MG63 (cell line): ENCODE results near the gene ABL1. TPM values are rescaled to one million over a fixed set of nuclear protein-coding genes. Genes with fewer than 3 reads are reported as not detected.
"Not testable (repeated sequence)": the region's sequence is repeated elsewhere in the genome, so short reads cannot be mapped to it uniquely, and the experiment has no call there.

Experiments
- DNase-seq: peaks from one replicate; pipeline ENCODE4 v3.0.0-alpha.2; 2020
- H3K27me3 ChIP-seq: fragments of 250-450 bp; sonication (Bioruptor Pico); 2 replicates; pipeline ENCODE4 v1.5.1; 2020; ENCODE audit warnings: mild to moderate bottlenecking, moderate library complexity
- H3K36me3 ChIP-seq: fragments of 250-450 bp; sonication (Bioruptor Pico); 2 replicates; pipeline ENCODE4 v1.5.1; 2020; ENCODE audit warnings: mild to moderate bottlenecking, moderate library complexity
- H3K4me3 ChIP-seq: fragments of 250-450 bp; sonication (Bioruptor Pico); 2 replicates; pipeline ENCODE4 v1.5.1; 2020; ENCODE audit warnings: mild to moderate bottlenecking, moderate library complexity
- H3K9me3 ChIP-seq: fragments of 250-450 bp; sonication (Bioruptor Pico); 2 replicates; pipeline ENCODE4 v1.5.1; 2020; ENCODE audit warnings: mild to moderate bottlenecking, moderate library complexity
- total RNA-seq: library from RNA; depleted of rRNA; stranded (reverse); fragments of >200 nt; shearing (Covaris generic); gene quantifications from 2 replicates; pipeline ENCODE4 v1.2.3, GENCODE V29; 2014; ENCODE audit warnings: low replicate concordance

The ABL1 gene
- total RNA-seq, 1 experiment from 2014 or later, result 24.7 TPM

DNA sequence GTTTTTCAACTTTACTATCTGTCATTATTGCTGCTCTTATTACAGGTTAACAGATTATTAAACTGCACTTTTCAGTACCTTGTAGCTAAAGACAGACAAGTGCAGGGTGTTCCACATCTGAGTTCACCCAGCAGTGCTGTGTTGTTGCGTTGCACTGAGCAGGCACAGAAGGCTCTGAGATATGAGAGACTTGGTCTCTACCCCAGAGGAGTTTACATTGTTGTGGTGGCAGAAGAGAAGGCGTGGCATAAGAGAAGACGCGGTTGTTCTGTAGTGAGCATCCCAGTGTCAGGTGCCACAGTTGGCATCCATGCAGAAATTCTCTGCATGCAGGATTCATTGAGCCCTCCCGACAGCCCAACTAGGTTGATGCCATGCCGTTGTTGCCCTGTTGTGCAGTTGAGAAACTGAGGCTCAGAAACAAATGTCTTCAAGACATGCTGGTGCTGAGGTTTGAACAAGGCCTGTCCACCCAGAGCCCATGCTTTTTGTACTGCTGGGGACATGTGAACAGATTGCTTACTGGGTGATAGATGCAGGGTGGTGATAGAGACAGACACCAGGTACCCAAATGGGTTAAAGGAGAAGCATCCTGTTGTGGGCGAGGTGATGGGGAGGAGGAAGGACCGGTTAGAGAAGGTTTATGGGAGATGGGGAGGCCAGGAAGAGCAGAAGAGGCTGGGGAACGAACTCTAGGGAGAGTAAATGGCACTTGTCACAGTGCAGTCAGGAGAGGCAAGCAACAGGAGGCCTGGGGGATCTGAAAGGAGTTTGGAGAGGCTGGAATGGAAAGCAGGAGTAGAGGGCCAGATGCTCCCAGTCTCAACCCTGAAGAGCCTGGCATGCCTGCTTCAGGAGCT is 8.2 kb downstream of the ABL1 start:
- no peak for DNase-seq
- Histone ChIP-seq H3K4me3 (no peak overlapping the region), H3K27me3 (no peaks in the 10 kb centered on the region), H3K36me3 (peaks cover 22% of the 10 kb centered on the region), H3K9me3 (no peaks in the 10 kb centered on the region)

DNA sequence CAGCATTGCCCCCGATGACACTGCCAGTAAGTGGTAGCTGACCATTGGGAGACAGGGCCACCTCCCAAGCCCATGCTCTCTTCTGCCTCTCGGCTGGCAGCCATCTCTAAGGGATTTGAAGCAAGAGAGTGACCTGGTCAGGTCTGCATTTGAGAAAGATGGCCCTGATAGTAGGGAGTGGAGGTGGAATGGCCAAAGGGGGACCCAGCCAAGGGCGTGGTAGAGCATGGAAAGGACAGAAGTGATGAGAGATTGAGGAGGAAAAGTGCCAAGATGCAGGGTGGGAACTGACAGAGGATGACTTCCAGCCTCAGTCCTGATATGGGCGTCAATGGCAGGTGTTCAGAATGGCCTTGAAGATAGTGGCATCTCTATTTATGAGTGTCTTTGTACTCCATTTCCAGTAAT is 9.0 kb downstream of the ABL1 start:
- no peak for DNase-seq
- Histone ChIP-seq H3K36me3 (peaks cover 24% of the 10 kb centered on the region), H3K4me3 (no peak overlapping the region), H3K9me3 (no peaks in the 10 kb centered on the region), H3K27me3 (no peaks in the 10 kb centered on the region)

DNA sequence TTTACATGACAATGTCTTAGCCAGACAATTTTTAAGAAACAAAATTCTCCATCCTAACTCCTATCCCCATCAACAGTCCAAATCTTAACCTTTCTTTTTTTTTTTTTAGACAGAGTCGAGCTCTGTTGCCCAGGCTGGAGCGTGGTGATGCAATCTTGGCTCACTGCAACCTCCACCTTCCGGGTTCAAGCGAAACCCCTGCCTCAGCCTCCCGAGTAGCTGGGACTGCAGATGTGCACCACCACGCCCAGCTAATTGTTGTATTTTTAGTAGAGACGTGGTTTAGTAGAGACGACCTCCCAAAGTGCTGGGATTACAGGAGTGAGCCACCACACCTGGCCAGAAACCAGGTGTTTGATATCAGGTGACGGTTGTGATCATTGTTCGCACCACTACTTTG is 10.2 kb downstream of the ABL1 start:
- no peak for DNase-seq
- H3K9me3 ChIP-seq, result no peaks in the 10 kb centered on the region
- H3K27me3 ChIP-seq, result no peaks in the 10 kb centered on the region
- H3K4me3 ChIP-seq, result no peak overlapping the region; the same call in 1 of the 2 replicates
- peaks cover 14% of the 10 kb centered on the region for H3K36me3 ChIP-seq

DNA sequence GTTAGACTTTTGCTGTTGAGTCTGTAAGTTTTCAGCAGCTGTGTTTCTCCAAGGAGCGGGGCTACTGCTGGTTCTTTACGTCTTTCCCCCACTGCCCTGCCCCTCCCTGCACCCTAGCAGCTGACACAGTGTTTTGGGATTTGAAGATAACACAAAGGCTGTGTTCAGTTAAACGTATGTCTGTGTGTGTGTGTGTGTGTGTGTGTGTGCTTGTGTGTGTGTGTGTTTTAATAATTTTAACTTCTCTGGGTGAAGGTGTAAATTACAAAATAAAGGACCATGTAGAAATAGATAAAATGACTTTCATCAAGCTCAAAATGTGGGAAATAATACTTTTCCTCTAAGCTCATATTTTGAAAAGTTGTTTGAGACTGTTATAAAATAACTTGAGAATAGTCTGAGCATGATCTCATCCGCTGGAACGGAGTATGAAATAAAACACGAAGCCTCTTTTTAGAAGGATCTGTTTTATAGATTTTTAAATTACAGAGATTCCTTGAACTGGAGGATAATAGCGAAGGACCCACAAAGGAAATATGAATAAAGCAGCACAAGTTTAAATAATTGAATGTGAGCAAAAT is 10.9 kb downstream of the ABL1 start:
- peak; percentile 72 for DNase-seq
- Histone ChIP-seq H3K4me3 (peak overlapping the region; percentile 22), H3K27me3 (no peaks in the 10 kb centered on the region), H3K36me3 (peaks cover 13% of the 10 kb centered on the region), H3K9me3 (no peaks in the 10 kb centered on the region)

DNA sequence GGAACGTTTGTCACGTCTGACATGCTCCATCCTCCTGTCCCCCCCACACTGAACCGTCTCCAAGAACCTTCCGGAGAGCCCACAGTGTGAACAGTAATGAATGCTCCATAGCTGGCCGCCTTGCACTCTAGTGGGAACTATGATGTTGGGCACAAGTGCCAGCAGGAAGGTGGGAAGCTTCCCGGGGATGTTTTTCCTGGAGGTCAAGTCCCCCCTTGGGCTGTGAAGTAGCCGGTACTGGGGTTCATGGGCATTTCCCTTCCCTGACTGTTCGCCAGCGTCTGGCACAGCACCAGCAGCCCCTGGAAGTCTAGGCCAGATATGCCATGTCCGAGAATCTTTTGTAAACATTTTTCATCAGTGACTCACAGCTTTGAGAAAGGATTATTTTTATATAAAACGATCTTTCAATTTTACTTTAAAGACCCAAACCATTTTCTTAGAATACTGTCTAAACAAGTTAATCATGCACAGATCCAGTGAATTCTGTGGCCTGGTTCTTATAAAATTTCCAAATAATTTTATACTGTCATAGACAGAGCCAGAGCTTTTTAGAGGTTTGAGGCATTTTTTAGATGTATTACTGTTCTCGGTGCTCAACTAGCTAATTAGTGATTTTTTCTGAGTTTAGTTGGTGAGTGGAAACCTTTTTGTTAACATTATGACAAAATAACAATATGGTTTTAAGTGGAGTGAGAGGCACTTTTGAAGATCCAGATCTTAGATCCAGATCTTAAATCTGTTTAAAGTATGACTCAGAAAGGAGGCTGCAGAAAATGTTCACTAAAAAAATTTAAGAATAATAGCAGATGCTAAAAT is 11.6 kb downstream of the ABL1 start:
- H3K9me3 ChIP-seq, result no peaks in the 10 kb centered on the region
- peak overlapping the region; percentile 22 for H3K4me3 ChIP-seq
- H3K36me3 ChIP-seq, result peaks cover 14% of the 10 kb centered on the region
- peak; percentile 91 for DNase-seq
- H3K27me3 ChIP-seq, result no peaks in the 10 kb centered on the region

DNA sequence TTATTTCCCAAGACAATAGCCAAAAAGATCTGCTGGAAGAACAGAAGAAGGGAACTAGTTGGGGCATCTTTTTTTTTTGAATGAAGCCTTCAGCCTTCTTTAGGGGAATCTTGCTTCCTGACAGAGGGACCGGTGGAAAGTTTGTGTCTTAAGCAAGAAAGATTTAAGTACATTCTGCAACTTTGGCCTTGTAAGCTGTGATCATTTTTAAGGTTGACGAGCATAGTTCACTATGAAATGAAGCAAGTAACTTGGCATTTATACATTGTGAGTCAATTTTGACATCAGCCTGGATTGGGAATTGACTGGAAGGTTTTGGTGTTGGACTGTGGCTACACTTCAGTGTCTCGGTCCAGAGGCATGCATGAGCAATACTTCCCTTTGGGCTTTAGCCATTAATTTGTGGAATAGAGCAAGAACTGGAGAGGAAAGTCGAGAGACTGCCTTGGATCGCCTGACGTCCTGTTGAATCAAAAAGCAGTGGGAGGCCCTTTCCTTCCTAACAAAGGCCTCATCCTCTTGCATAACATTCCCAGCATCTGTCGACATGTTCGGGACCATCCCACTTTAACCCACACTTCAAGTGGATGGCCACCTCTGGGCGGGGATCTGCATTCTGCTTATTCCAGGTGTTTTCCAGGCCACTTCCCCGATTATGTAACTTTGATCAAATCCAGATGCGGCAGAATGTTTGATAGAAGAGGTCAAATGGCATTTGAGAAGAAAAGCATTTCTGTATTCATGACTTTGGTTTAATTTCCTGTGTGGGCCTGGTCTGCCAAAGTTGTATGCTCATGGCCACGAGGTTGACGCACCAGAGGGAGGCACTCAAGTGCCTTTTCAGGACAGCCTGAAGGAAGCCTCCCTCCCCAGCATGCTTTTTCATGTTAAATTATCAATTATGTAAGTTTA is 12.5 kb downstream of the ABL1 start:
- Histone ChIP-seq H3K36me3 (peaks cover 19% of the 10 kb centered on the region), H3K9me3 (no peaks in the 10 kb centered on the region), H3K4me3 (no peak overlapping the region), H3K27me3 (no peaks in the 10 kb centered on the region)
- peak; percentile 95 for DNase-seq

DNA sequence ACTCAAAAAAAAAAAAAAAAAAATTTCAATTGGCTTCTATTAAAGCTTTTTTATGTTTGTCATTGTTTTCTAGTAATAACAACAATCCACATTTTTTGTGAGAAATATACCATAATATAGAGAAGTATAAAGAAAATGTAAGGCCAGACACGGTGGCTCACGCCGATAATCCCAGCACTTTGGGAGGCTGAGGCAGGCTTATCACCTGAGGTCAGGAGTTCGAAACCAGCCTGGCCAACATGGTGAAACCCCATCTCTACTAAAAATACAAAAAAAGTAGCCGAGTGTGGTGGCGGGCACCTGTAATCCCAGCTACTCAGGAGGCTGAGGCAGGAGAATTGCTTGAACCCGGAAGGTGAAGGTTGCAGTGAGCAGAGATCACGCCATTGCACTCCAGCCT is 13.5 kb downstream of the ABL1 start:
- not testable (repeated sequence) for H3K4me3 ChIP-seq, H3K27me3 ChIP-seq, H3K9me3 ChIP-seq, DNase-seq
- peaks cover 24% of the 10 kb centered on the region for H3K36me3 ChIP-seq

DNA sequence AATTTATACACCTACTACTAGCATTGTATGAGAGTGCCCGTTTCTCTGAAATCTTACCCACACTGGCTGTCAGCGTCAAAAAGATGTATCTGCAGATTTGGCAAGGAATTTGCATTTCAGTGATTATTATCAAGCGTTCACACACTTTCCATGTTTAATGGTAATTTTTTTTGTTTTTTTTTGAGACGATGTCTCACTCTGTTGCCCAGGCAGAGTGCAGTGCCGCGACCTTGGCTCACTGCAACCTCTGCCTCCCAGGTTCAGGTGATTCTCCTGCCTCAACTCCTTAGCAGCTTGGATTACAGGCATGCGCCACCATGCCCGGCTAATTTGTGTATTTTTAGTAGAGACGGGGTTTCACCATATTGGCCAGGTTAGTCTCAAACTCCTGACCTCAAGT is 14.3 kb downstream of the ABL1 start:
- peaks cover 33% of the 10 kb centered on the region for H3K36me3 ChIP-seq
- no peak for DNase-seq

DNA sequence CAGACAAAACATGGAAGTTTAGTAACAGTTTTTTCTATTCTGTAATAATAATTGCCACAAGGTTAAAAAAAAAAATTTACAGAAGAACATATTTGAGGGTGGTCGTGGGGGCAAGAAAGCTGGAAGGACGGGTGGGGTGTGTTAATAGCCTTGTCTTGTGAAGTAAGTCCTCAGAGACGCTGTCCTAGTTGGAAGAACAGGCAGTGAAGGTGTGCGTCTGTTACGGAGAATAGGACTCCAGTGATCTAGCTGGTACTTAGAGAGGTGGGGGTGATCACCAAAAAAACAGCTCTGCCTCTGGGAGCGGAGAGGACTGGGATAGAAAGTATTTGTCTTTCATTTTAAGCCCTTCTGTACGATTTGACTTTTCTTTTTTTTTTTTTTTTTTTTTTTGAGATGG is 17.7 kb downstream of the ABL1 start:
- no peak overlapping the region for H3K4me3 ChIP-seq
- no peak for DNase-seq
- no peaks in the 10 kb centered on the region for H3K9me3 ChIP-seq
- H3K36me3 ChIP-seq, result peaks cover 61% of the 10 kb centered on the region
- H3K27me3 ChIP-seq, result no peaks in the 10 kb centered on the region

More for the DNA sequence above, 14.3 kb downstream of the ABL1 start:
- Histone ChIP-seq H3K9me3 (no peaks in the 10 kb centered on the region), H3K4me3 (no peak overlapping the region), H3K27me3 (no peaks in the 10 kb centered on the region)

DNA sequence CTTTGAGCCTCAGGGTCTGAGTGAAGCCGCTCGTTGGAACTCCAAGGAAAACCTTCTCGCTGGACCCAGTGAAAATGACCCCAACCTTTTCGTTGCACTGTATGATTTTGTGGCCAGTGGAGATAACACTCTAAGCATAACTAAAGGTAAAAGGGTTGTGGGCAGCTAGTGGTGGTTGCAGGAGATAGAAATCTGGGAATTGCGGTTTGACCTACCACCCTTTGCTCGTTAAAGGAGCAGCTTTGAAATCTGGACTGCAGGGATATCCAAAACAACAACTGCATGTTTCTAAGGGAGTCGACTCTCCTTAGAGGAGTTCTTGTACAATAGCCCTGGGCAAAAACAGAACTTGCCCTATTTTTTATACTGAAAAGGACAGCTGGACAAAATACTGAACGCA is 19.0 kb downstream of the ABL1 start:
- Histone ChIP-seq H3K9me3 (no peaks in the 10 kb centered on the region), H3K36me3 (peaks cover 72% of the 10 kb centered on the region), H3K4me3 (no peak overlapping the region), H3K27me3 (no peaks in the 10 kb centered on the region)
- DNase-seq, result no peak

DNA sequence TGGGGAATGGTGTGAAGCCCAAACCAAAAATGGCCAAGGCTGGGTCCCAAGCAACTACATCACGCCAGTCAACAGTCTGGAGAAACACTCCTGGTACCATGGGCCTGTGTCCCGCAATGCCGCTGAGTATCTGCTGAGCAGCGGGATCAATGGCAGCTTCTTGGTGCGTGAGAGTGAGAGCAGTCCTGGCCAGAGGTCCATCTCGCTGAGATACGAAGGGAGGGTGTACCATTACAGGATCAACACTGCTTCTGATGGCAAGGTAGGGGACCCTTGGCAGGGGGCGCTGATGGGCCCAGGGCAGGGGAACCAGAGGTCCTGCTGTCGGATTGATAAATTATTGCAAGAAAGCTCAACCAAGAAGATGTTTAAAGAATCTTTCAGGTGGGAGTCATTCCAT is 19.8 kb downstream of the ABL1 start:
- Histone ChIP-seq H3K36me3 (peaks cover 76% of the 10 kb centered on the region), H3K27me3 (no peaks in the 10 kb centered on the region), H3K9me3 (no peaks in the 10 kb centered on the region), H3K4me3 (no peak overlapping the region)
- no peak for DNase-seq

DNA sequence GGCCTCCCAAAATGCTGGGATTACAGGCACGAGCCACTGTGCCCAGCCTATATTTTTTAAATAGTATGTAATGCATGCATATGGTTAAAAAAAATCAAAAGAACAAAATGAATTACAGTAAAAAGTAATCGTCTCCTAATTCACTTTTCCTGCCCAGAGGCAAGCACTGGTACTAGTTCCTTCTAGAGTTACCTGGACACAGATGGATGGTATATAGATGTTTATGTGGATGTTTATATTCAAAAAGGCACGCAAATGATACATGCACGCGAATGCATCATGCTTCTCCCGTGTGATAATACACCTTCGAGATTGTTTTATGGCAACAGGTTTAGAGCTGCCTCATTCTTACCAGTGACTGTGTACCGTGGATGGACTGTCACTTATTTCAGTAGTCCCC is 21.4 kb downstream of the ABL1 start:
- Histone ChIP-seq H3K9me3 (no peaks in the 10 kb centered on the region), H3K27me3 (no peaks in the 10 kb centered on the region), H3K36me3 (peaks cover 85% of the 10 kb centered on the region), H3K4me3 (no peak overlapping the region)
- no peak for DNase-seq

DNA sequence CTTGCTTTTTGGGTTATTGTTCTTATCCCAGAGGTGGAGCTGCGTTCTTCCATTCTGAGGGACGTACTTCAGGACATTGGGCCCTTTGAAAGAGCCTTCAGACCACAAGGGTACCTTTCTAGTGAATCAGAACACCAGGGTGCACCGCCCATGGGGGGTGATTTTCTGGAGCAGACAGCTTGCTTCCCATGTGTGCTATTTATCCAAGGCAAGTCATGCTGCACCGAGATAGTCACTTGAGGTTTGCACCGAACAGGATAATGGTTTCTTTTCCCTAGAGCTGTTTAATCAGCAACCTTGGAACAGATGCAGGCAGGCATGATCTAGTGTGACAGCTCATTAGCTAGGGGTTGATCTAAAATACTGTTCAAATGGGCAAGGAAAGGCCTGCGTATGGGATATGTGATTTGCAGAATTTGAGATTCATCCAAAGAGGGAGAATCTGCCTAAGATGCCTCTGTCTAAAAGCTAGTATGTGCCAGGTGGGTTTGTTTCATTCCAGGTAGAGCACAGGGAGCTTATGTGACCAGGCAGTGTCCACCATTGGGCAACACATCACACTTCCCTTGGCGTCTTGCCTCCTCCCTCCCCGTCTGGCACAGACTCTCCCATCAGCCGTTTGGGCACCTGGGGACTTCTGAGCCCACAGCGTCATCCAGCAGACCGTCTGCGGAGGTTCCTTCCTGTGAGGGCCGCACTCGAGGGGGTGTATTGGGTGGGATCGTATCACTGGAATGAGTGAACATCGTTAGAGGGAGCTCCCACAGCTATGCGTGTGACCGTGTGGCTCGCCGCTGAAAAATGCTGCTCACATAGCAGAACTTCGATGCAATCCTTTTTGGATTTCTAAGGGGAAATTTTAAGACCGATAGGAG is 23.0 kb downstream of the ABL1 start:
- peaks cover 92% of the 10 kb centered on the region for H3K36me3 ChIP-seq
- DNase-seq, result peak; percentile 49

DNA sequence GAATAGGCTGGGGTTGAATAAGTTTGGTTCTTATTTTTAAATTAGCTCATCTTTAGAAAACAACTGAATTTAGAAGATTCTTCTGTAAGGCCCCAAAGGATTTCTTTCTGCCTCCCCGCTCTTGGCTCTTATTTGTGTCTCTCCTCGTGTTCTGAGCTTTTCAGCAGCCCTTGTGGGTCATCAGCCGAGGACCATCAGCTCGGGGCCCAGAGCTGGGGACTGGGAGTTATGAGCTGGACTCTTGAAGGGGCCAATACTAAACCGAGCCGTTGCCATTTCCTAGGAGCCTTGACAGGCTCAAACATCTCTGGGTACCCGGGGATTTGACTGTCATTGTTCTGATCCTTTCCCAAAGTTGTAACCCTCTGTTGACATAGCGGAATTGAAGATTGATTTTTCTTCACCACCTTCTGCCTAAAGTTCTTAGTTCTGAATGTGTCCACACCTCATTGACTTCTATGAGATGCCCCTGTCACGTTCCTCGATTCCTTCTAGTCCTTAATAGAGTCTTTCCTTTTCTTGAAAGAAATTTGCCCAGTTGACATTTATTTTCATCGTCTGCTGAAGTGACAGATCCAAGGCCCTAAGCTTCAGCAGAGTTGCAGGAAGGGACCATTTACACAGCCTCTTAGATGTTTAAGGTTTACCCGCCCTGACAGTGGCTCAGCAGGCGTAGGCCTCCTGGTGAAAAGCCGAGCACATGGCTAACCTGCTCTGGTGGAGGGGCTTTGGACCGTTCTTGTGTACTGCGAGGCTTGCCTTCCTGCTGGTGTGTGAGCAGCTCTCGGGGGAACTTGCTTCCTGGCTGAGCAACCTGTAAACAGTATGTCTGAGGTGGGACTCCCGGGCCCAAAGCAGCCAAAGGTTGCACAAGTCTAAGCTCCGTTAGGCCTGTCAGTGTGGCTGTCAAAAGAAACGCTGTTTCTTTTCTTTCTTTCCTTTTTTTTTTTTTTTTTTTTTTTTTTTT is 24.0 kb downstream of the ABL1 start:
- DNase-seq, result no peak
- Histone ChIP-seq H3K4me3 (no peak overlapping the region), H3K36me3 (peaks cover 92% of the 10 kb centered on the region), H3K27me3 (no peaks in the 10 kb centered on the region), H3K9me3 (no peaks in the 10 kb centered on the region)

More for the DNA sequence above, 23.0 kb downstream of the ABL1 start:
- no peaks in the 10 kb centered on the region for H3K27me3 ChIP-seq
- H3K4me3 ChIP-seq, result no peak overlapping the region
- no peaks in the 10 kb centered on the region for H3K9me3 ChIP-seq
